ENCODE measurements around the gene RASD2. TPM values are rescaled to one million over a fixed set of nuclear protein-coding genes. Genes with fewer than 3 reads are reported as not detected.

The RASD2 gene
- total and polyA plus RNA-seq, 4 donors: 0.14 to 1.1 (median 0.44) TPM

GRCh38 chr22:35576671-35577070 lies 36.0 kb downstream of the RASD2 start:
- 88 to 93% methylated on average over 8 of the region's 8 CpGs for WGBS, 2 donors
- ATAC-seq (ENCODE audit: insufficient read depth, low FRiP score) (no peak), DNase-seq (no peak)
- H3K9me3 ChIP-seq (ENCODE audit: control insufficient read depth in 4 of 4, insufficient read depth in 3 of 4, low read length in 3 of 4): no peaks in the 10 kb centered on the region
- H3K36me3 ChIP-seq (ENCODE audit: control insufficient read depth in 4 of 4, insufficient read depth in 4 of 4, low read length in 4 of 4): no peaks in the 10 kb centered on the region
- peaks cover 0 to 3% (median 0%) of the 10 kb centered on the region in 5 donors for H3K4me1 ChIP-seq (ENCODE audit: control insufficient read depth in 5 of 5, insufficient read depth in 5 of 5, low read length in 5 of 5)
- H3K4me3 ChIP-seq: no peak overlapping the region
- H3K9ac ChIP-seq (ENCODE audit: insufficient read depth in 1 of 2, low read length in 2 of 2): no peak overlapping the region
- TF ChIP-seq CTCF (IDR thresholded peaks at IDR 0.05; ENCODE audit: control extremely low read depth, extremely low read depth): no peak
- H3K27ac ChIP-seq (ENCODE audit: low read depth in 1 of 2, low read length in 1 of 2): no peak overlapping the region
- H3K27me3 ChIP-seq (ENCODE audit: control insufficient read depth in 3 of 3, insufficient read depth in 3 of 3, low read length in 2 of 3): no peaks in the 10 kb centered on the region

GRCh38 chr22:35577799-35578659 lies 37.4 kb downstream of the RASD2 start:
- ATAC-seq (ENCODE audit: insufficient read depth, low FRiP score) (no peak), DNase-seq (no peak)
- TF ChIP-seq CTCF (IDR thresholded peaks at IDR 0.05; ENCODE audit: control extremely low read depth, extremely low read depth): no peak
- Histone ChIP-seq H3K4me3 (no peak overlapping the region), H3K36me3 (ENCODE audit: control insufficient read depth in 4 of 4, insufficient read depth in 4 of 4, low read length in 4 of 4) (no peaks in the 10 kb centered on the region), H3K9ac (ENCODE audit: insufficient read depth in 1 of 2, low read length in 2 of 2) (no peak overlapping the region), H3K4me1 (ENCODE audit: control insufficient read depth in 5 of 5, insufficient read depth in 5 of 5, low read length in 5 of 5) (peaks cover 0 to 3% (median 0%) of the 10 kb centered on the region in 5 donors), H3K9me3 (ENCODE audit: control insufficient read depth in 4 of 4, insufficient read depth in 3 of 4, low read length in 3 of 4) (no peaks in the 10 kb centered on the region), H3K27me3 (ENCODE audit: control insufficient read depth in 3 of 3, insufficient read depth in 3 of 3, low read length in 2 of 3) (no peaks in the 10 kb centered on the region), H3K27ac (ENCODE audit: low read depth in 1 of 2, low read length in 1 of 2) (no peak overlapping the region)
- WGBS, 2 donors: 90 to 92% methylated on average over 2 of the region's 2 CpGs

- H3K27ac ChIP-seq (ENCODE audit: low read depth in 1 of 2, low read length in 1 of 2): no peak overlapping the region
- H3K27me3 ChIP-seq (ENCODE audit: control insufficient read depth in 3 of 3, insufficient read depth in 3 of 3, low read length in 2 of 3): no peaks in the 10 kb centered on the region
Observed at GRCh38 chr22:35578836-35579575, 38.4 kb downstream of the RASD2 start.

More at GRCh38 chr22:35578836-35579575, 38.4 kb downstream of the RASD2 start:
- H3K4me1 ChIP-seq (ENCODE audit: control insufficient read depth in 5 of 5, insufficient read depth in 5 of 5, low read length in 5 of 5): peaks cover 0 to 3% (median 0%) of the 10 kb centered on the region in 5 donors
- H3K9ac ChIP-seq (ENCODE audit: insufficient read depth in 1 of 2, low read length in 2 of 2): no peak overlapping the region
- H3K4me3 ChIP-seq: no peak overlapping the region
- 75 to 83% methylated on average over 19 of the region's 19 CpGs for WGBS, 2 donors
- H3K9me3 ChIP-seq (ENCODE audit: control insufficient read depth in 4 of 4, insufficient read depth in 3 of 4, low read length in 3 of 4): no peaks in the 10 kb centered on the region
- H3K36me3 ChIP-seq (ENCODE audit: control insufficient read depth in 4 of 4, insufficient read depth in 4 of 4, low read length in 4 of 4): no peaks in the 10 kb centered on the region
- no peak for ATAC-seq (ENCODE audit: insufficient read depth, low FRiP score)
- DNase-seq: no peak
- TF ChIP-seq CTCF (IDR thresholded peaks at IDR 0.05; ENCODE audit: control extremely low read depth, extremely low read depth): no peak
